DOHH2 (cell line): ENCODE measurements around the gene CLDN7.

Experiments used
- H3F3A ChIP-seq: fragments of 200-600 bp; sonication (generic), shearing (Covaris generic); 2 replicates; pipeline ENCODE4 v1.6.0; 2016; ENCODE audit warnings: antibody characterized with exemption, mild to moderate bottlenecking; ENCODE audit not compliant: control insufficient read depth, insufficient read depth
- H3K27ac ChIP-seq: fragments of 200-600 bp; sonication (generic); 2 replicates; pipeline ENCODE4 v1.5.1; 2014; ENCODE audit warnings: low read depth, mild to moderate bottlenecking, low read length, moderate library complexity
- H3K27me3 ChIP-seq: fragments of 200-600 bp; sonication (generic); 2 replicates; pipeline ENCODE4 v1.6.1; 2014; ENCODE audit warnings: mild to moderate bottlenecking, low read length, mixed read lengths; ENCODE audit not compliant: control insufficient read depth
- H3K36me3 ChIP-seq: fragments of 200-600 bp; sonication (generic); 2 replicates; pipeline ENCODE4 v1.6.1; 2014; ENCODE audit warnings: mild to moderate bottlenecking, low read length, moderate library complexity, mixed read lengths; ENCODE audit not compliant: control insufficient read depth
- H3K4me1 ChIP-seq: fragments of 200-600 bp; sonication (generic); 2 replicates; pipeline ENCODE4 v1.6.1; 2014; ENCODE audit warnings: mild to moderate bottlenecking, low read length, mixed read lengths; ENCODE audit not compliant: control insufficient read depth
- H3K4me2 ChIP-seq: fragments of 200-600 bp; sonication (generic); 2 replicates; pipeline ENCODE4 v1.6.0; 2014; ENCODE audit warnings: mild to moderate bottlenecking, low read length, moderate library complexity
- H3K4me3 ChIP-seq: fragments of 200-600 bp; sonication (generic); 2 replicates; pipeline ENCODE4 v1.5.1; 2014; ENCODE audit warnings: mild to moderate bottlenecking, low read length, mixed read lengths
- H3K79me2 ChIP-seq: fragments of 200-600 bp; sonication (generic); 2 replicates; pipeline ENCODE4 v1.6.1; 2014; ENCODE audit warnings: mild to moderate bottlenecking, low read length, mixed read lengths; ENCODE audit not compliant: control insufficient read depth
- H3K9me2 ChIP-seq: fragments of 200-600 bp; sonication (generic); replicated peaks from 2 replicates; pipeline ENCODE4 v1.6.1; 2014; ENCODE audit warnings: mild to moderate bottlenecking, low read length, mixed read lengths; ENCODE audit not compliant: control insufficient read depth
- H3K9me3 ChIP-seq: fragments of 200-600 bp; sonication (generic); 2 replicates; pipeline ENCODE4 v1.6.1; 2014; ENCODE audit warnings: antibody characterized with exemption, low read length, mixed read lengths; ENCODE audit not compliant: control insufficient read depth, insufficient read depth
- H4K20me1 ChIP-seq: fragments of 200-600 bp; sonication (generic); 2 replicates; pipeline ENCODE4 v1.6.0; 2014; ENCODE audit warnings: low read depth, mild to moderate bottlenecking, antibody characterized with exemption, low read length, moderate library complexity; ENCODE audit not compliant: control insufficient read depth, insufficient read depth
- EZH2phosphoT487 ChIP-seq: fragments of 200-600 bp; sonication (generic); IDR thresholded peaks from 2 replicates; pipeline ENCODE4 v1.6.1; 2017; ENCODE audit warnings: borderline replicate concordance, mild to moderate bottlenecking, antibody characterized with exemption, low read length, moderate library complexity, mixed read lengths
- TF ChIP-seq, protein P1 (sequence below): fragments of 200-600 bp; sonication (generic); IDR thresholded peaks from one replicate; pipeline ENCODE4 v1.5.1; 2014; ENCODE audit warnings: antibody characterized with exemption, mild to moderate bottlenecking, low read depth, low read length; ENCODE audit not compliant: poor library complexity, severe bottlenecking

The CLDN7 gene, protein sequence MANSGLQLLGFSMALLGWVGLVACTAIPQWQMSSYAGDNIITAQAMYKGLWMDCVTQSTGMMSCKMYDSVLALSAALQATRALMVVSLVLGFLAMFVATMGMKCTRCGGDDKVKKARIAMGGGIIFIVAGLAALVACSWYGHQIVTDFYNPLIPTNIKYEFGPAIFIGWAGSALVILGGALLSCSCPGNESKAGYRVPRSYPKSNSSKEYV

DNA sequence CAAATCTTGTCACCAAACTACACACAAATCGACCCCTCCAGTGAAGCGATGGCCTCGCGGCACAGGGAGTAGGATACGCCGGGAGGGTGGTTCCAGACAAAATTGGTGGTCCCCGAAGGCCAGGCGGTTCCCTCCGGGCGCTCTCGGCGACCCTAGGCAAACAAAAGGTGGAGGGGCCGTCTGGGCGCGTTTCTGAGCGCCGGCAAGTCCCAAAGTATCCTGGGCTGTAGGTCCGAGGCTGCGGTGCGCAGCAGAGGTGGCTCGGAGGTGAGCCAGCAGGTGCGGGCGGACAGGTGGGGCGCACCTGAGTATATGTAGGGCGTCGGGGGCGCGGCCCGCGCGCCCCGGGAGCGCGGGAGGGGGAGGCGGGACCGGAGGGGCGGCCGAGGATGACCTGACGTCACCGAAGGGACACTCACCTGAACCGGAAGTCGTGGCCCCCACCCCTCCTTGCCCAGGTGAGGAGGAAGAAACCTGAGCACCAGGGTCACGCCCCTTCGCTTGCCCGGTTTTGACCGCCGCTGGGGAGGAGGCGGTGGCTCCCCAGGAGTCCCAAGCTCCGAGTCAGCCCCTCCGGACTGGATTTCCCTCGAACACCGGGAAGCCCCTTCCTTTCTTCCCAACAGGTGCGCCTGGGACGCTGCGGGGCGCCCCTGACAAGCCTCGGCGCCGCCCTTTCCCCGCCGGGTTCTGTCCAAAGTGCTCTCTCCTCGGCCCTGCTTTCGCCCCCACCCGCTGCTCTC, at the start of gene CLDN7:
CLDN7 (minus strand) TSS at position 287 of the 743 bp plus-strand sequence. CDS start 435 bp downstream, outside the sequence.
- no peak within 1 kb of the TSS for H3K27ac ChIP-seq
- no peaks in the 10 kb centered on the region for H3K9me3 ChIP-seq
- H4K20me1 ChIP-seq = no peaks in the 10 kb centered on the region
- H3K4me3 ChIP-seq = peak within 1 kb of the TSS; percentile 62
- H3K4me1 ChIP-seq = peaks cover 31% of the 10 kb centered on the region
- no peak for TF ChIP-seq EZH2phosphoT487
- TF ChIP-seq, protein P1, sequence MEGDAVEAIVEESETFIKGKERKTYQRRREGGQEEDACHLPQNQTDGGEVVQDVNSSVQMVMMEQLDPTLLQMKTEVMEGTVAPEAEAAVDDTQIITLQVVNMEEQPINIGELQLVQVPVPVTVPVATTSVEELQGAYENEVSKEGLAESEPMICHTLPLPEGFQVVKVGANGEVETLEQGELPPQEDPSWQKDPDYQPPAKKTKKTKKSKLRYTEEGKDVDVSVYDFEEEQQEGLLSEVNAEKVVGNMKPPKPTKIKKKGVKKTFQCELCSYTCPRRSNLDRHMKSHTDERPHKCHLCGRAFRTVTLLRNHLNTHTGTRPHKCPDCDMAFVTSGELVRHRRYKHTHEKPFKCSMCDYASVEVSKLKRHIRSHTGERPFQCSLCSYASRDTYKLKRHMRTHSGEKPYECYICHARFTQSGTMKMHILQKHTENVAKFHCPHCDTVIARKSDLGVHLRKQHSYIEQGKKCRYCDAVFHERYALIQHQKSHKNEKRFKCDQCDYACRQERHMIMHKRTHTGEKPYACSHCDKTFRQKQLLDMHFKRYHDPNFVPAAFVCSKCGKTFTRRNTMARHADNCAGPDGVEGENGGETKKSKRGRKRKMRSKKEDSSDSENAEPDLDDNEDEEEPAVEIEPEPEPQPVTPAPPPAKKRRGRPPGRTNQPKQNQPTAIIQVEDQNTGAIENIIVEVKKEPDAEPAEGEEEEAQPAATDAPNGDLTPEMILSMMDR = no peak
- peak within 1 kb of the TSS; percentile 87 for H3K4me2 ChIP-seq
- peaks cover 6% of the 10 kb centered on the region; the same call in 1 of the 2 replicates for H3F3A ChIP-seq
- H3K27me3 ChIP-seq = peaks cover 32% of the 10 kb centered on the region
- H3K79me2 ChIP-seq = no peaks in the 10 kb centered on the region
- H3K9me2 ChIP-seq = no peaks in the 10 kb centered on the region
- peaks cover 18% of the 10 kb centered on the region for H3K36me3 ChIP-seq

DNA sequence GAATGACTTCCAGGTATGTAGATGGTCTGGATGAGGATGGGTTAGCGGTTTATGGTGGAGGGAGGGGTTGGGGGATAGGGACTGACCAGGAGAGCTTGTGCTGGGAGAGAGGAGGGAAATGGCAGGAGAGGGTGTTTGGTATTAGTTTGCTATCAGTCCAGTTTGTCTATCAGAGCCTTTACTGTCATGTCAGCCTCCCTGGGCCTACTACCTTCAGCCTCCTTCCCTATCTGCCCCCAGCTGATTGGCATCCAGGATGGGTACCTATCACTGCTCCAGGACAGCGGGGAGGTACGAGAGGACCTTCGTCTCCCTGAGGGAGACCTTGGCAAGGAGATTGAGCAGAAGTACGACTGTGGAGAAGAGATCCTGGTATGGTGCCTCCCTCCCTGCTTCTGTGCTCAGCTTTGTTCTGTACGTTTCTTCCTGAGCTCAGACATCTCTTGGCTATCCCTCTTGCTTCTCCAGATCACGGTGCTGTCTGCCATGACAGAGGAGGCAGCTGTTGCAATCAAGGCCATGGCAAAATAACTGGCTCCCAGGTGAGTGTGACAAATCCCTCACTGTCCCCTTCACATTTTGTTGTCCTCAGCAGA, 48.9 kb upstream of the CLDN7 start:
- Histone ChIP-seq H3F3A (peaks cover 67% of the 10 kb centered on the region), H3K4me1 (peaks cover 58% of the 10 kb centered on the region), H3K9me3 (no peaks in the 10 kb centered on the region), H3K79me2 (peaks cover 68% of the 10 kb centered on the region), H4K20me1 (peaks cover 34% of the 10 kb centered on the region), H3K27ac (no peak overlapping the region), H3K4me2 (peak overlapping the region; percentile 73; the same call in 1 of the 2 replicates), H3K9me2 (no peaks in the 10 kb centered on the region), H3K27me3 (no peaks in the 10 kb centered on the region), H3K36me3 (peaks cover 81% of the 10 kb centered on the region), H3K4me3 (no peak overlapping the region)
- no peak for TF ChIP-seq EZH2phosphoT487
- TF ChIP-seq, protein P1 = no peak

DNA sequence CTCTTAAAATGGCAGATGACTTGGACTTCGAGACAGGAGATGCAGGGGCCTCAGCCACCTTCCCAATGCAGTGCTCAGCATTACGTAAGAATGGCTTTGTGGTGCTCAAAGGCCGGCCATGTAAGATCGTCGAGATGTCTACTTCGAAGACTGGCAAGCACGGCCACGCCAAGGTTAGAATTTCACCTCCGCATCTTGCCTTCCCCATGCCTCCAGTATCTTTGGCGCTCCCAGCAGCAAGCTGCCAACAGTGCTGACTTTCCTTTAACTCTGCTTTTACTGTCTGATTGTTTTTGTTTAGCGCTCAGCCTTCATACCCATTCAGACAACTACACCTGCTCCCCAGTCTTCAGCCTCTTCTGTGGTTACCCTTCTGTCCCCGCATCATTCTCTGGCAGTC, 47.4 kb upstream of the CLDN7 start:
- Histone ChIP-seq H3K27me3 (no peaks in the 10 kb centered on the region), H3K9me3 (no peaks in the 10 kb centered on the region), H3K4me3 (peak overlapping the region; percentile 84), H3K36me3 (peaks cover 69% of the 10 kb centered on the region), H3K4me1 (peaks cover 53% of the 10 kb centered on the region), H3K79me2 (peaks cover 63% of the 10 kb centered on the region), H3K4me2 (peak overlapping the region; percentile 73), H3K9me2 (no peaks in the 10 kb centered on the region), H3K27ac (peak overlapping the region; percentile 87), H4K20me1 (peaks cover 34% of the 10 kb centered on the region), H3F3A (peaks cover 66% of the 10 kb centered on the region)
- TF ChIP-seq, protein P1 = no peak
- TF ChIP-seq EZH2phosphoT487 = no peak
